Body of pancreas (tissue), 4 donors: ENCODE data around the gene C1QTNF12. TPM values are rescaled to one million over a fixed set of nuclear protein-coding genes. Genes with fewer than 3 reads are reported as not detected.

Experiments used
- ATAC-seq: fragments of 150-250 bp; one replicate; pipeline ENCODE4 v1.9.1; 2016
- DNase-seq, 4 donors: peaks; one replicate each; pipeline ENCODE4 v3.0.0-alpha.2; 2019
- H3K27ac ChIP-seq, 4 donors: fragments of 200-600 bp; sonication (generic); 1 replicate in 3 of 4; 2 replicates in 1 of 4; pipeline versions ENCODE4 v1.5.1 to v1.6.1; 2016 to 2019; ENCODE audit warnings: mild to moderate bottlenecking in 1 of 4, mixed read lengths in 1 of 4, moderate library complexity in 1 of 4
- H3K27me3 ChIP-seq, 2 donors: fragments of 200-600 bp; sonication (generic); one replicate each; pipeline ENCODE4 v1.6.0; 2016; ENCODE audit warnings: mild to moderate bottlenecking in 1 of 2
- H3K36me3 ChIP-seq, 2 donors: fragments of 200-600 bp; sonication (generic); replicated peaks in 1 of 2; 2 replicates each; pipeline ENCODE4 v1.5.1; 2016; ENCODE audit warnings: low read depth in 2 of 2; ENCODE audit not compliant: insufficient read depth in 1 of 2
- H3K4me1 ChIP-seq: fragments of 200-600 bp; sonication (generic); one replicate; pipeline ENCODE4 v1.6.0; 2016
- H3K4me3 ChIP-seq, 2 donors: fragments of 200-600 bp; sonication (generic); 1 replicate in 1 of 2; 2 replicates in 1 of 2; pipeline ENCODE4 v1.5.1; 2016 to 2019
- H3K9me3 ChIP-seq, 3 donors: fragments of 200-600 bp; sonication (generic); 1 replicate in 2 of 3; 2 replicates in 1 of 3; pipeline ENCODE4 v1.5.1; 2016
- POLR2A ChIP-seq, 3 donors: fragments of 450-650 bp; IDR thresholded peaks; one replicate each; pipeline ENCODE4 v1.6.1; 2016; ENCODE audit warnings: antibody characterized with exemption in 3 of 3, mild to moderate bottlenecking in 2 of 3
- WGBS, 2 donors: methylation state at CpG; one replicate each; pipeline ENCODE4 v1.1.5; 2017; 5-methylcytosine and 5-hydroxymethylcytosine counted together
- intact Hi-C: fragments of 100-400 bp; cut with DNase I; formaldehyde crosslinking; loops from one replicate; pipeline ENCODE4 v1.15.1; 2023
- total RNA-seq, 2 donors: library from RNA; depleted of rRNA; stranded (reverse); fragments of >200 nt; gene quantifications; one replicate each; pipeline ENCODE4 v1.1.0, GENCODE V29; 2016
- TF ChIP-seq, protein P1 (sequence below), 7 experiments: fragments of 450-650 bp in 4 of 7; fragments of 200-600 bp in 3 of 7; sonication (generic) in 3 of 7; IDR thresholded peaks; one replicate each; pipeline ENCODE4 v1.5.1; 2016 to 2019; ENCODE audit warnings: antibody characterized with exemption in 7 of 7

C1QTNF12 gene
- total RNA-seq, 2 donors from 2014 or later: not detected

DNA sequence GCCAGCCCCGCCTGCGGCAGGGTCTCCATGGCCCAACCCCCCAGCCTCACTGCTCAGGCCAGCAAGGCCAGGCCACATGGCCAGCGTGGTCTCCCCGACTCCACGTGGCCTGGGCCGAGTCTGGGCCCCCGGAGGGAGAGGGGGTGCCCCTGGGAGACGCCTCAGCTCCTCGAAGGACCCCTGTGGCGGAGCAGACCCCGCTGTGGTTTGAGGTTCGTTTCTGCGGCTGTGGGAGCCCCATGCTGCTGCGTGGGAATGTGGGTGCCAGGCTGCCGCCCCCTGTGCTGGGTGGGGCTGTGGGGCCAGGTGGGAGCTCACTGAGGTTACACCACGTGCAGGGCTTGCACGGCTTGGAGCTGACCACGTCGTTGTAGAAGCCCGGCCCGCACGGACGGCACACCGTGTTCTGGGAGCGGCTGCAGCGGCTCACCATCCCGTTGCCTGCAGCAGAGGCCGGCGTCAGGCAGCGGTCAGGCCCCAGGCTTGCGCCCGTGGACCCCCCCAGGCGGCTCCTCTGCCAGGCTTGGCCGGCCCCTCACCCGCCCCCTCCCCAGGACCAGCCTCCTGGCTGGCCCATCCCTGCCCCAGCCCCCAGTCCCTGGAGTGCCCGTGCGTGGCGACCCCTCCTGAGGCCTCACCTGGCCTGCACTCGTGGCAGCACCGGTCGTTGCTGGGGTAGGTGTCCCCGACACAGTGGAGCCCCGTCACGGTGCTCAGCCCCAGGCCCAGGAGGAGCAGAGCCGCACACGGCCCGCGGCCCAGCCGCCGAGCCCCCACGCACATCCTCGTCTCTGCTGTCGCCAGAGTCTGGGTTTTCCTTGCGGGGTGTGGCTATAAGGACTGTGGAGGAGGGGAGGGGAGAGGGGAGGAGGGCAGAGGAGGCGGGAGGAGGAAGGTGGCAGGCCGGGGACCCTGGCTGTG is 32.9 kb downstream of the C1QTNF12 start, which contains the start of gene TNFRSF4:
Gene TNFRSF4 (minus strand): TSS at position 809 of the 921 bp plus-strand sequence. CDS start 26 bp downstream, at position 783.
- H3K4me1 ChIP-seq: no peaks in the 10 kb centered on the region
- TF ChIP-seq, protein P1, sequence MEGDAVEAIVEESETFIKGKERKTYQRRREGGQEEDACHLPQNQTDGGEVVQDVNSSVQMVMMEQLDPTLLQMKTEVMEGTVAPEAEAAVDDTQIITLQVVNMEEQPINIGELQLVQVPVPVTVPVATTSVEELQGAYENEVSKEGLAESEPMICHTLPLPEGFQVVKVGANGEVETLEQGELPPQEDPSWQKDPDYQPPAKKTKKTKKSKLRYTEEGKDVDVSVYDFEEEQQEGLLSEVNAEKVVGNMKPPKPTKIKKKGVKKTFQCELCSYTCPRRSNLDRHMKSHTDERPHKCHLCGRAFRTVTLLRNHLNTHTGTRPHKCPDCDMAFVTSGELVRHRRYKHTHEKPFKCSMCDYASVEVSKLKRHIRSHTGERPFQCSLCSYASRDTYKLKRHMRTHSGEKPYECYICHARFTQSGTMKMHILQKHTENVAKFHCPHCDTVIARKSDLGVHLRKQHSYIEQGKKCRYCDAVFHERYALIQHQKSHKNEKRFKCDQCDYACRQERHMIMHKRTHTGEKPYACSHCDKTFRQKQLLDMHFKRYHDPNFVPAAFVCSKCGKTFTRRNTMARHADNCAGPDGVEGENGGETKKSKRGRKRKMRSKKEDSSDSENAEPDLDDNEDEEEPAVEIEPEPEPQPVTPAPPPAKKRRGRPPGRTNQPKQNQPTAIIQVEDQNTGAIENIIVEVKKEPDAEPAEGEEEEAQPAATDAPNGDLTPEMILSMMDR (IDR thresholded peaks at IDR 0.05): no peak
- TF ChIP-seq POLR2A (IDR thresholded peaks at IDR 0.05): no peak
- no peaks in the 10 kb centered on the region for H3K9me3 ChIP-seq
- intact Hi-C loops: no loop called here
- ATAC-seq (no peak), DNase-seq (no peak)
- H3K27ac ChIP-seq: no peak within 1 kb of the TSS
- H3K36me3 ChIP-seq: peaks cover 0 to 2% of the 10 kb centered on the region in 2 donors
- no peaks in the 10 kb centered on the region for H3K27me3 ChIP-seq
- no peak within 1 kb of the TSS for H3K4me3 ChIP-seq
- WGBS, 2 donors: 55 to 66% methylated on average over 23 to 24 of the region's 56 CpGs

DNA sequence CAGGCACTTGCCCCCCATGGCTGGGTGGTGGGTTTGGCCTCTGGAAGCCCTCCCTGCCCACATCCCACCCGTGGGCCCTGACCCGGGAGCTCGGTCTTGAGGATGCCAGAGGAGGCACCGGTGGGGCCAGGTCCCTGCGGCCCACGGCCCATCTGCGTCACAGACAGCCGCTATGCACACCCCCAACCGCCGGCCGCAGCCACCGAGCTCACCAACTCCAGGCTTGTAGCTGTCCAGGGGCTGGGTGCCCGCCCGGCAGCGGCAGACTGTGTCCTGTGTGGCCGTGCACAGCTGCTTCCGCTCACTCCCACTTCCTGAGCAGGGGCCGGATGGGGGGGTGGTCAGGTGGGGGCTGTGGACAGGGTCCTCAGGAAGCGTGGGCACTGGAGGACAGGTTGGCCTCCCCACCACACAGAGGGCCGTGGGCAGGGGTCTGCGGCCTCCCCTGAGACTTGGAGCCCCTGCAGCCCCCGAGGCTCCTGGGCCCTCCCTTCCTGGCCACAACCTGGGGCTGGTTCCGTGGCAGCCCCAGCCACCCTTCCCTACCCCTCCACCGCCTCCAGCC is 33.7 kb downstream of the C1QTNF12 start:
- 61 to 67% methylated on average over 11 to 18 of the region's 24 CpGs for WGBS, 2 donors
- peak in 1 of 4 donors; percentile 35 for DNase-seq
- TF ChIP-seq POLR2A (IDR thresholded peaks at IDR 0.05): no peak
- TF ChIP-seq, protein P1 (IDR thresholded peaks at IDR 0.05): no peak
- Histone ChIP-seq H3K36me3 (peaks cover 0 to 2% of the 10 kb centered on the region in 2 donors), H3K9me3 (no peaks in the 10 kb centered on the region), H3K27ac (no peak overlapping the region), H3K4me1 (peaks cover 4% of the 10 kb centered on the region), H3K4me3 (no peak overlapping the region), H3K27me3 (no peaks in the 10 kb centered on the region)
- peak; percentile 25 for ATAC-seq
- intact Hi-C loops: no loop called here

DNA sequence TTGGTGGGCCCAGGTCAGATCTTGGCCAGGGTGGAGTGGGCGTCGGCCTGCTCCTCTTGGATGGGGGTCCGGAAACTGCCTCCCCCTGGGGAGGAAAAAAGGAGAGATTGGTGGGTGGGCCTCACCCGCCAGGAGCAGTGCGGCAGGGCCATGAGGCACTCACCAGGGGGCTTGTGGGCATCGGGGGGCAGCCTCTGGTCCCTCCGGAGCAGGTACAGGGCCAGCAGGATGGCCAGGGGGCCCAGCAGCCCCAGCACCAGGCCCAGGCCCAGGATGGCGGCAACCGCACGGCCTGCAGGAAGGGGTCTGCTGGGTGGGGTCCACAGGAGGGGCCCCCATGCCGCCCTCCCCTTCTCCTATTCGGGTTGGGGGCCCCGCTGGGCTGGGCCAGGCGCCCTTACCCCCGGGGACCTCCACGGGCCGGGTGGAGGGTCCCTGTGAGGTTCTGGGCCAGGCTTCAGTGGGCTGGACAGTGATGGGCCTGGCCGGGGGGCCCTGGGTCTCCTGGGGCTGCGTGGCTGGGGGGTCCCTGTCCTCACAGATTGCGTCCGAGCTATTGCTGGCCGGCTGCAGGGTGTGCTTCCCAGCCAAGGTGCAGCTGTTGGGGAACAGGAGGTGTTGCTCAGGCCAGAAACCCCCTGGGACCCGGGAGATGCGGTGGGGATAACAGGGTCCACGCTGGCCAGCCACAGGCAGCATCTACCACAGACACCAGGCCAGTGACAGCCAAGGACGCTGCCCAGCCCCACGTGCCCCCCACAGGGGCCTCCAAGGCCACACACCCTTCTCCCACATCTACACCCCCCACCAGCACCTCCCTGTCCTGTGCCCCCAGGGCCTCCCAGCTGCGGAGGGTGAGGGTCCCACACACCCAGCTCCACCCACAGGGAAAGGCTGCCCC is 34.7 kb downstream of the C1QTNF12 start:
- intact Hi-C loops: no loop called here
- Histone ChIP-seq H3K36me3 (peaks cover 0 to 2% of the 10 kb centered on the region in 2 donors), H3K27me3 (peaks cover 0 to 9% of the 10 kb centered on the region in 2 donors), H3K4me3 (no peak overlapping the region), H3K9me3 (no peaks in the 10 kb centered on the region), H3K27ac (no peak overlapping the region), H3K4me1 (peaks cover 5% of the 10 kb centered on the region)
- DNase-seq (no peak), ATAC-seq (no peak)
- no peak for TF ChIP-seq POLR2A (IDR thresholded peaks at IDR 0.05)
- TF ChIP-seq, protein P1 (IDR thresholded peaks at IDR 0.05): no peak
- 82 to 89% methylated on average over 3 to 21 of the region's 28 CpGs for WGBS, 2 donors

DNA sequence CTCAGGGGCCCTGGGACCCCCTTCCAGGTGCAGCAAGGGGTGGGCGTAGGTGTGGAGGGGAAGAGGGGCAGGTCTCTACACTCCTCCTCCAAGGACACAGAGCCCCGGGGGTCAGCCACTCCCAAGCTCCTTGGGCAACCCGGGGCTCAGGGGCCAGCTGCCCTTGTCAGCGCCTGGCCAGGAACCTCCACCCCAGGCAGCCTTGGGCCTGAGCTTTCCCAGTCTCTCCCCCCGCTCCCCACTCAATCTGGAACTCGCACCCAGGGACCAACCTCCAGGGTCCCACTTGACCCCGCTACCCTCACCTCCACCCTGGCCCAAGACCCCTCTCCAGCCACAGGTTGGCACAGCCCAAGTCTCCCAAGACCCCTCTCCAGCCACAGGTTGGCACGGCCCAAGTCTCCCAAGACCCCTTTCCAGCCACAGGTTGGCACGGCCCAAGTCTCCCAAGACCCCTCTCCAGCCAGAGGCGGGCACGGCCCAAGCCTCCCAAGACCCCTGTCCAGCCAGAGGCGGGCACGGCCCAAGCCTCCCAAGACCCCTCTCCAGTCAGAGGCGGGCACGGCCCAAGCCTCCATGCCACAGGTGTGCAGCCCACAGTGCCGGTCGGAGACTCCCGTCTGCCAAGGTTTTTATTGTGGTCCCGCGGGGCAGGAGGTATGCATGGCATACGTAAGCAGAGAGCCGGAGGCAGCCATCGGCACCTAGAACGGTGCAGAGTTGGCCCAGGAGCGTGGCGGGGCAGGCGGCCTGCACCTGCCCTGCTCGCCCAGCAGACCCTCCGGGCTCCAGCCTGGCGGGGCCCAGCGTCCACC is 35.6 kb downstream of the C1QTNF12 start:
- no peak overlapping the region for H3K4me3 ChIP-seq
- no peak overlapping the region for H3K27ac ChIP-seq
- peaks cover 14% of the 10 kb centered on the region for H3K4me1 ChIP-seq
- 92 to 96% methylated on average over 9 to 28 of the region's 31 CpGs for WGBS, 2 donors
- H3K36me3 ChIP-seq: no peaks in the 10 kb centered on the region
- DNase-seq (no peak), ATAC-seq (no peak)
- TF ChIP-seq, protein P1 (IDR thresholded peaks at IDR 0.05): no peak
- no peak for TF ChIP-seq POLR2A (IDR thresholded peaks at IDR 0.05)
- H3K9me3 ChIP-seq: no peaks in the 10 kb centered on the region
- peaks cover 0 to 12% of the 10 kb centered on the region in 2 donors for H3K27me3 ChIP-seq
- intact Hi-C loops: no loop called here
